Lower leg skin (tissue), 4 donors: ENCODE data around the gene DDX6. TPM values are rescaled to one million over a fixed set of nuclear protein-coding genes. Genes with fewer than 3 reads are reported as not detected.
"Not testable (repeated sequence)": the region's sequence is repeated elsewhere in the genome, so short reads cannot be mapped to it uniquely, and the experiment has no call there.

ENCODE experiments used
- DNase-seq, 2 donors: peaks; one replicate each; pipeline ENCODE4 v3.0.0-alpha.2; 2019; ENCODE audit warnings: low spot score in 2 of 2
- H3K4me3 ChIP-seq: fragments of 200-600 bp; sonication (generic); 2 replicates; pipeline ENCODE4 v1.5.1; 2017; ENCODE audit warnings: mild to moderate bottlenecking, low read depth; ENCODE audit not compliant: poor library complexity, severe bottlenecking
- POLR2A ChIP-seq, 2 donors: fragments of 450-650 bp; IDR thresholded peaks; one replicate each; pipeline ENCODE4 v1.6.1; 2016 to 2017; ENCODE audit warnings: antibody characterized with exemption in 2 of 2, mild to moderate bottlenecking in 1 of 2, moderate library complexity in 1 of 2
- WGBS, 2 donors: methylation state at CpG; one replicate each; pipeline ENCODE4 v1.1.5; 2018; 5-methylcytosine and 5-hydroxymethylcytosine counted together
- intact Hi-C: fragments of 100-400 bp; cut with DNase I; formaldehyde crosslinking; loops from one replicate; pipeline ENCODE4 v1.15.0; 2023; ENCODE audit warnings: low total_unique reads
- total RNA-seq, 4 donors: library from RNA; depleted of rRNA; stranded (reverse); fragments of >200 nt; gene quantifications; one replicate each; pipeline ENCODE4 v1.1.0, GENCODE V29; 2016
- TF ChIP-seq, protein P1 (sequence below), 3 donors: fragments of 450-650 bp; IDR thresholded peaks; one replicate each; pipeline ENCODE4 v1.5.1; 2016; ENCODE audit warnings: antibody characterized with exemption in 3 of 3, mild to moderate bottlenecking in 3 of 3, moderate library complexity in 2 of 3

DDX6 gene, protein sequence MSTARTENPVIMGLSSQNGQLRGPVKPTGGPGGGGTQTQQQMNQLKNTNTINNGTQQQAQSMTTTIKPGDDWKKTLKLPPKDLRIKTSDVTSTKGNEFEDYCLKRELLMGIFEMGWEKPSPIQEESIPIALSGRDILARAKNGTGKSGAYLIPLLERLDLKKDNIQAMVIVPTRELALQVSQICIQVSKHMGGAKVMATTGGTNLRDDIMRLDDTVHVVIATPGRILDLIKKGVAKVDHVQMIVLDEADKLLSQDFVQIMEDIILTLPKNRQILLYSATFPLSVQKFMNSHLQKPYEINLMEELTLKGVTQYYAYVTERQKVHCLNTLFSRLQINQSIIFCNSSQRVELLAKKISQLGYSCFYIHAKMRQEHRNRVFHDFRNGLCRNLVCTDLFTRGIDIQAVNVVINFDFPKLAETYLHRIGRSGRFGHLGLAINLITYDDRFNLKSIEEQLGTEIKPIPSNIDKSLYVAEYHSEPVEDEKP
- total RNA-seq = 100 to 1,000 TPM in 2 of 4 donors, 10 to 100 TPM in 2; 71.8 to 117 (median 88.6) TPM

DNA sequence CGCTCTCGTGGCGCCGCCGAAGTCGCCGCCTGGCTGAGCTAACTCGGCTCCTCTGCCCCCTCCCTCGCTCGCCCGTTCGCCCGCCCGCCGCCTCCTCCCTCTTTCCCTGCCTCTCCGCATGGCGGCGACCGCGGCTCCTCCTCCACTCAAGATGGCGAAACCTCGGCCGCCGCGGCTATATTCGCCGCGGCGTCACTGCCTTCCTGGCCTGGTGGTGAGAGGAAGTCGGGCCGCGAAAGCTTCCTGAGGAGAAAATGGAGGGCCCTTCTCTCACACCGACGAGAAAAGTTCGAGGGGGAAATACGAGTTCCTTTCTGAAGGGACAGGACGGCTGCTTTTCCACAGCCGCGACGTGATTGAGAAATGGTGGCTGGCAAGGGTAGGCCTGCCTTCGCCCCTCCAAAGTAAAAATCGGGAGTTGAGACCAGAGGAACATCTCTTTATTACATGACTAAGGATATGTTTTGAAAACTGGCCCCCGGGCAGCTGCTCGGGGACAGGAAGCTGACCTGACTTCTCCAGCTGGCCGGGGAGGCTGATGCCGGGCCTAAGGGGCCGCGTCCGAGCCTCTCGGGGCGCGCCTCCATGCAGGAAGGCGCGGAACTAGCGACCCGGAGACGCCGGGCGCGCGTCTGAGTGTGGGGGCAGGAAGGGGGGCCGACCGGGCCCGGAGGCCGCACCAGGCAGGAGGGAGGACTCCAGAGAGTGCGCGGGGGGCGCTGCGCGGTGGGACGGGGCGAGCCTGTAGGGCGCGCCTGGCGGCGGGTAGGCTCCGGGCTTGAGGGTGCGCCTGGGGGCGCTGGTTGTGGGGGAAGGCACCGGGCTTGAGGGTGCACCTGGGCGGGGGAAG is at the start of gene DDX6:
TSS of gene DDX6 (minus strand) at position 54 of the 850 bp plus-strand sequence. CDS start 4,913 bp downstream, outside the sequence.
- H3K4me3 ChIP-seq = peak within 1 kb of the TSS; percentile 89
- DNase-seq = peak; percentile 85 to 98
- peak in 1 of 2 donors; percentile 90 for TF ChIP-seq POLR2A (IDR thresholded peaks at IDR 0.05)
- TF ChIP-seq, protein P1, sequence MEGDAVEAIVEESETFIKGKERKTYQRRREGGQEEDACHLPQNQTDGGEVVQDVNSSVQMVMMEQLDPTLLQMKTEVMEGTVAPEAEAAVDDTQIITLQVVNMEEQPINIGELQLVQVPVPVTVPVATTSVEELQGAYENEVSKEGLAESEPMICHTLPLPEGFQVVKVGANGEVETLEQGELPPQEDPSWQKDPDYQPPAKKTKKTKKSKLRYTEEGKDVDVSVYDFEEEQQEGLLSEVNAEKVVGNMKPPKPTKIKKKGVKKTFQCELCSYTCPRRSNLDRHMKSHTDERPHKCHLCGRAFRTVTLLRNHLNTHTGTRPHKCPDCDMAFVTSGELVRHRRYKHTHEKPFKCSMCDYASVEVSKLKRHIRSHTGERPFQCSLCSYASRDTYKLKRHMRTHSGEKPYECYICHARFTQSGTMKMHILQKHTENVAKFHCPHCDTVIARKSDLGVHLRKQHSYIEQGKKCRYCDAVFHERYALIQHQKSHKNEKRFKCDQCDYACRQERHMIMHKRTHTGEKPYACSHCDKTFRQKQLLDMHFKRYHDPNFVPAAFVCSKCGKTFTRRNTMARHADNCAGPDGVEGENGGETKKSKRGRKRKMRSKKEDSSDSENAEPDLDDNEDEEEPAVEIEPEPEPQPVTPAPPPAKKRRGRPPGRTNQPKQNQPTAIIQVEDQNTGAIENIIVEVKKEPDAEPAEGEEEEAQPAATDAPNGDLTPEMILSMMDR (IDR thresholded peaks at IDR 0.05) = no peak
- intact Hi-C loops = no loop called here
- WGBS, 2 donors = 1% methylated on average over 76 to 80 of the region's 81 CpGs

- no peak for TF ChIP-seq POLR2A (IDR thresholded peaks at IDR 0.05)
- TF ChIP-seq, protein P1 (IDR thresholded peaks at IDR 0.05) = no peak
- H3K4me3 ChIP-seq = no peak overlapping the region
- DNase-seq = no peak
- 86 to 92% methylated on average over 4 of the region's 4 CpGs for WGBS, 2 donors
- intact Hi-C loops = no loop called here
Observed at GRCh38 chr11:118838905-118839553, 48.1 kb upstream of the DDX6 start.

DNA sequence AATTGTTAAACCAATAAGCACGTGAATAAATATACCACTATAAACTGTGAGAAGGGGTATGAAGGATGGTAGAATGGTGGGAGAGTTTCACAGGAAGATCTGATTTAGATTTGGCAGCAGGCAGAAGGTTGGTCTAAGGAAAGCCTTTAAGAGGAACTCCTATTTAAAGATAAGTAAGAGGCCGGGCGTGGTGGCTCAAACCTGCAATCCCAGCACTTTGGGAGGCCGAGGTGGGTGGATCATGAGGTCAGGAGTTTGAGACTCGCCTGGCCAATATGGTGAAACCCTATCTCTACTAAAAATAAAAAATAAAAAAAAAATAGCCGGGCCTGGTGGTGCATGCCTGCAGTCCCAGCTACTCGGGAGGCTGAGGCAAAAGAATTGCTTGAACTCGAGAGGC is 46.9 kb upstream of the DDX6 start:
- WGBS, 2 donors = 82 to 85% methylated on average over 8 of the region's 8 CpGs
- TF ChIP-seq, protein P1 (IDR thresholded peaks at IDR 0.05) = no peak
- no peak for TF ChIP-seq POLR2A (IDR thresholded peaks at IDR 0.05)
- no peak for DNase-seq
- intact Hi-C loops = no loop called here
- H3K4me3 ChIP-seq = no peak overlapping the region

DNA sequence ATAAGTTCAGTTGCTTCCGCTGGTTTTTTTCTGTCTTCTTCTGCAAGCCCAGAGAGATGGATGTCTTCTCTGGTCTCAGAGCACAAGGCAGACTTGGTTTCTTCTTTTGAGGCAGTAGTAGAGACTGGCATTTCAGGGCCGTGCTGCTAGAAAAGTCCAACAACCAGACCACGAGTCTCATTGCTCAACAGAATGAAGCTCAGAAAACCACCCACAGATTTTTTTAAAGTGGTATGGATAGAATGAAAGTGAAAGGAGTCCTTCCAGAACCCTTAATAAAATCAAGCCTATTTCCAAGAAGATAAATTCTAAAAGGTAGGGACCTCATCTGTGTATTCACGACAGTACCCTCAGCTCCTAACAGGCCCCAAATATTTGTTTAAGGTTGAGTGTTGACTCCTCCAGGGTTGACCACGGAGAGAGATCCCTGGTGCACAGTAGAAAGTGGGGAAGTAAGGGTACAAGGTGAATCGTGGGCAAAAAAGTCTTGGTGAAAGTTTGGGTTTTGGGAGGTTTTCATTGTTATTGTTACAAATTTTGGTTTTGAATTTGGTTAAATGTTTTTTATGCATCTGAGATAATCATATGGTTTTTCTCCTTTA is 43.6 kb upstream of the DDX6 start:
- no peak for TF ChIP-seq POLR2A (IDR thresholded peaks at IDR 0.05)
- TF ChIP-seq, protein P1 (IDR thresholded peaks at IDR 0.05) = no peak
- intact Hi-C loops = no loop called here
- DNase-seq = peak in 1 of 2 donors; percentile 17
- H3K4me3 ChIP-seq = no peak overlapping the region
- 75 to 78% methylated on average over 6 of the region's 6 CpGs for WGBS, 2 donors

DNA sequence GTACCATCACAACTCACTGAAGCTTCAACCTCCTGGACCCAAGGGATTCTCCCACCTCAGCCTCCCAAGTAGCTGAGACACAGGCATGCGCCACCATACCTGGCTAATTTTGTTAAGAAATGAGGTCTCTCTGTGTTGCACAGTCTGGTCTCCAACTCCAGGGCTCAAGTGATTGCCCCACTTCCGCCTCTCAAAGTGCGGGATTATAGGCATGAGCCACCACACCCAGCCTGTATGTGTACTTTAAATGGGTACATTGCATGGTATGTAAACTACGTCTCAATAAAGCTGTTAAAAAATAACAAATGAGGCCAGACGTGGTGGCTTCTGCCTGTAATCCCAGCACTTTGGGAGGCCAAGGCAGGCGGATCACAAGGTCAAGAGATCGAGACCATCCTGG is 36.2 kb upstream of the DDX6 start:
- DNase-seq = peak in 1 of 2 donors; percentile 9
- TF ChIP-seq, protein P1 (IDR thresholded peaks at IDR 0.05) = no peak
- no peak for TF ChIP-seq POLR2A (IDR thresholded peaks at IDR 0.05)
- intact Hi-C loops = no loop called here
- WGBS, 2 donors = 90 to 92% methylated on average over 7 of the region's 7 CpGs
- H3K4me3 ChIP-seq = no peak overlapping the region

- H3K4me3 ChIP-seq, intact Hi-C loops: not testable (repeated sequence)
- WGBS, 2 donors = 88 to 89% methylated on average over 8 of the region's 8 CpGs
- DNase-seq = peak in 1 of 2 donors; percentile 43
Observed at GRCh38 chr11:118822936-118823510, 32.1 kb upstream of the DDX6 start.
